K562 (cell line): ENCODE results near the gene RPL27. TPM values are rescaled to one million over a fixed set of nuclear protein-coding genes. Genes with fewer than 3 reads are reported as not detected.

Source experiments
- ATAC-seq: fragments of 200-7000 bp; cut with Tn5 transposase; 3 replicates; pipeline ENCODE4 v1.9.1; 2020; ENCODE audit warnings: moderate library complexity
- BruUV-seq: library from RNA; stranded (reverse); fragments of 400-500 nt; replicated peaks from 2 replicates; lab custom pipeline; 2021; lab: Mats Ljungman, UMichigan
- CTCF ChIA-PET: fragments of 300-600 bp; formaldehyde crosslinking; extraction: SDS; loops from one replicate; lab custom pipeline; 2021; ENCODE audit warnings: low intra/inter-chr PET ratio; lab: Yijun Ruan, JAX
- POLR2A ChIA-PET: fragments of 300-600, 350-650 bp; sonication (Branson Sonifier 250); formaldehyde crosslinking; extraction: SDS; loops from one replicate; lab custom pipeline; 2021; ENCODE audit warnings: antibody characterized with exemption, inconsistent platforms; lab: Yijun Ruan, JAX
- DNase-seq, 4 experiments: peaks; one replicate each; pipeline versions ENCODE4 v3.0.0 to v3.0.0-alpha.2; 2011 to 2018; ENCODE audit warnings: low spot score in 3 of 4, mixed read lengths in 3 of 4; ENCODE audit errors: extremely low read depth in 1 of 4
- FAIRE-seq: peaks from 2 replicates; lab custom pipeline; 2011; peaks lifted over from hg19 to GRCh38; lab: Jason Lieb, UNC
- H2AFZ ChIP-seq: 2 replicates; pipeline ENCODE4 v1.6.0; 2011; ENCODE audit warnings: low read depth, low read length, control low read depth, inconsistent platforms
- H3K27ac ChIP-seq: fragments of 200-600 bp; 3 replicates; pipeline ENCODE4 v1.8.0; 2011; ENCODE audit warnings: low read depth, mild to moderate bottlenecking, control low read depth, inconsistent platforms, low read length, moderate library complexity, mixed read lengths; ENCODE audit errors: extremely low read depth
- H3K27me3 ChIP-seq, 2 experiments: fragments of 300-600 bp in 1 of 2; 2 replicates in 1 of 2; 3 replicates in 1 of 2; pipeline versions ENCODE4 v1.6.0 to v1.8.0; 2011; ENCODE audit warnings: inconsistent platforms in 2 of 2, low read length in 2 of 2, mild to moderate bottlenecking in 1 of 2, mixed read lengths in 1 of 2, moderate library complexity in 1 of 2; ENCODE audit not compliant: control insufficient read depth in 2 of 2, insufficient read depth in 2 of 2
- H3K36me3 ChIP-seq: fragments of 300-600 bp; 3 replicates; pipeline ENCODE4 v1.8.0; 2011; ENCODE audit warnings: mild to moderate bottlenecking, low read length, inconsistent platforms; ENCODE audit not compliant: control insufficient read depth, insufficient read depth
- H3K4me1 ChIP-seq, 2 experiments: fragments of 200-600 bp in 1 of 2; replicated peaks in 1 of 2; 2 replicates in 1 of 2; 3 replicates in 1 of 2; pipeline versions ENCODE4 v1.5.1 to v1.8.0; 2011; ENCODE audit warnings: inconsistent platforms in 2 of 2, low read length in 2 of 2, mild to moderate bottlenecking in 1 of 2, mixed read lengths in 1 of 2, moderate library complexity in 1 of 2; ENCODE audit not compliant: control insufficient read depth in 2 of 2, insufficient read depth in 2 of 2
- H3K4me2 ChIP-seq: 2 replicates; pipeline ENCODE4 v1.6.1; 2011; ENCODE audit warnings: low read length, control low read depth, inconsistent platforms, mixed read lengths; ENCODE audit not compliant: insufficient read depth
- H3K4me3 ChIP-seq: fragments of 200-600 bp; sonication (generic), shearing (Covaris generic); 2 replicates; pipeline ENCODE4 v1.5.1; 2016; ENCODE audit warnings: control low read depth, inconsistent platforms
- H3K79me2 ChIP-seq: fragments of 200-600 bp; 3 replicates; pipeline ENCODE4 v1.8.0; 2011; ENCODE audit warnings: low read length, inconsistent platforms; ENCODE audit not compliant: control insufficient read depth, insufficient read depth
- H3K9ac ChIP-seq, 2 experiments: 2 replicates each; pipeline versions ENCODE4 v1.6.0 to v1.6.1; 2011; ENCODE audit warnings: low read depth in 2 of 2, low read length in 2 of 2, control low read depth in 1 of 2, inconsistent platforms in 1 of 2, mild to moderate bottlenecking in 1 of 2, mixed read lengths in 1 of 2; ENCODE audit not compliant: insufficient read depth in 1 of 2
- H3K9me1 ChIP-seq: one replicate; pipeline ENCODE4 v1.6.0; 2011; ENCODE audit warnings: inconsistent platforms, mild to moderate bottlenecking, low read length, moderate library complexity; ENCODE audit not compliant: control insufficient read depth, insufficient read depth
- H3K9me3 ChIP-seq: replicated peaks from 2 replicates; pipeline ENCODE4 v1.5.1; 2011; ENCODE audit warnings: low read depth, low read length, inconsistent platforms; ENCODE audit not compliant: control insufficient read depth, insufficient read depth
- H4K20me1 ChIP-seq: replicated peaks from 2 replicates; pipeline ENCODE4 v1.6.1; 2011; ENCODE audit warnings: low read length, inconsistent platforms, mixed read lengths; ENCODE audit not compliant: control insufficient read depth, insufficient read depth
- HCFC1 ChIP-seq: IDR thresholded peaks from 2 replicates; pipeline ENCODE4 v1.6.1; 2012; ENCODE audit warnings: low read depth, low read length, improper control_type of control experiment
- HNRNPUL1 ChIP-seq: fragments of 200-400 bp; formaldehyde crosslinking; IDR thresholded peaks from 2 replicates; pipeline ENCODE4 v1.6.1; 2017; ENCODE audit warnings: low read length
- KDM5B ChIP-seq: fragments of 200-600 bp; sonication (generic); IDR thresholded peaks from 2 replicates; pipeline ENCODE4 v1.6.1; 2012; ENCODE audit warnings: low read depth, mild to moderate bottlenecking, moderate library complexity, low read length, control low read depth, inconsistent platforms; ENCODE audit not compliant: insufficient replicate concordance
- MED1 ChIP-seq: sonication (generic); formaldehyde crosslinking; IDR thresholded peaks from 2 replicates; pipeline ENCODE4 v1.8.1; 2023; ENCODE audit warnings: missing genetic modification reagents, borderline replicate concordance
- POLR2B ChIP-seq: fragments of 450-650 bp; IDR thresholded peaks from 2 replicates; pipeline ENCODE4 v1.6.1; 2018; ENCODE audit warnings: low read depth; ENCODE audit not compliant: partially characterized antibody
- POLR2H ChIP-seq: IDR thresholded peaks from 2 replicates; pipeline ENCODE4 v1.6.1; 2016; ENCODE audit warnings: missing genetic modification characterization, low read depth, mild to moderate bottlenecking, control low read depth, missing compliant biosample characterization, moderate library complexity
- TFAM ChIP-seq: fragments of 250-450 bp; sonication (Bioruptor Pico); conservative IDR thresholded peaks from 2 replicates; pipeline ENCODE4 v1.5.0; 2021; ENCODE audit warnings: mild to moderate bottlenecking, moderate library complexity
- TRIM24 ChIP-seq, 2 experiments: fragments of 450-650 bp; IDR thresholded peaks; 2 replicates each; pipeline ENCODE4 v1.6.1; 2016
- ZC3H4 ChIP-seq: sonication (generic); formaldehyde crosslinking; IDR thresholded peaks from 2 replicates; pipeline ENCODE4 v1.9.0; 2021; ENCODE audit warnings: missing genetic modification reagents, borderline replicate concordance
- ZNF217 ChIP-seq: sonication (generic); formaldehyde crosslinking; IDR thresholded peaks from 2 replicates; pipeline ENCODE4 v1.8.0; 2022; ENCODE audit warnings: mild to moderate bottlenecking, missing genetic modification reagents
- ZNF449 ChIP-seq: fragments of 250-450 bp; sonication (Bioruptor Pico); IDR thresholded peaks from 2 replicates; pipeline ENCODE4 v1.8.0; 2022; ENCODE audit warnings: moderate library complexity, mild to moderate bottlenecking, inconsistent platforms
- WGBS: fragments of 100-300 bp; shearing (Covaris generic); methylation state at CpG from one replicate; pipeline ENCODE4 v1.1.6; 2016; ENCODE audit warnings: low coverage, mixed read lengths; ENCODE audit not compliant: insufficient coverage; ENCODE audit errors: missing lambda C conversion rate; 5-methylcytosine and 5-hydroxymethylcytosine counted together
- in situ Hi-C: fragments of 300-500 bp; cut with MboI; formaldehyde crosslinking; loops from 4 replicates; pipeline ENCODE4 v1.15.0; 2018; ENCODE audit warnings: inconsistent platforms, mixed read lengths
- intact Hi-C: fragments of 100-400 bp; cut with micrococcal nuclease; formaldehyde crosslinking; loops from 2 replicates; pipeline ENCODE4 v1.14.2; 2022
- polyA plus RNA-seq, 8 experiments: library from polyadenylated mRNA; depleted of rRNA in 4 of 8; stranded (reverse) in 5 of 8; unstranded in 3 of 8; fragments of >200 nt; fragmentation: Nextera tagmentation in 2 of 8; fragmentation: Illumina TruSeq in 1 of 8; extraction: Ambion mirVana in 2 of 8; extraction: Trizol in 1 of 8; gene quantifications; 2 replicates each; pipeline versions ENCODE4 v1.2.1 to v1.2.3, GENCODE V29; 2011 to 2014; ENCODE audit warnings: inconsistent platforms in 1 of 8, missing spikeins in 1 of 8
- total RNA-seq, 7 experiments: library from RNA; depleted of rRNA in 6 of 7; stranded (reverse); fragments of >200 nt in 6 of 7; fragmentation: Illumina TruSeq in 2 of 7; extraction: Trizol in 2 of 7; gene quantifications; 2 replicates each; pipeline versions ENCODE4 v1.2.1 to v1.2.3, GENCODE V29; 2011 to 2021; ENCODE audit warnings: low replicate concordance in 1 of 7
- TF ChIP-seq, protein P1 (sequence below), 2 experiments: fragments of 250-450 bp in 1 of 2; fragments of 450-650 bp in 1 of 2; sonication (Bioruptor Pico) in 1 of 2; IDR thresholded peaks; 2 replicates each; pipeline versions ENCODE4 v1.6.1 to v1.8.0; 2016 to 2021; ENCODE audit warnings: mild to moderate bottlenecking in 2 of 2, moderate library complexity in 2 of 2, missing compliant biosample characterization in 1 of 2, missing genetic modification characterization in 1 of 2
- TF ChIP-seq, protein P2 (sequence below): fragments of 450-650 bp; IDR thresholded peaks from 2 replicates; pipeline ENCODE4 v1.6.1; 2016
- TF ChIP-seq, protein P3 (sequence below): fragments of 250-450 bp; sonication (Bioruptor Pico); IDR thresholded peaks from 2 replicates; pipeline ENCODE4 v1.4.0; 2020; ENCODE audit warnings: mild to moderate bottlenecking, moderate library complexity

Gene RPL27
- total and polyA plus RNA-seq, 9 of the 15 experiments (the other 6 are each of a cell fraction or from before 2014, with no cell fraction given) = 1,539 to 6,155 (median 3,710) TPM

GRCh38 chr17:43027091-43028032 is 29.1 kb downstream of the RPL27 start:
- Histone ChIP-seq H3K9me1 (no peaks in the 10 kb centered on the region), H3K4me1 (peaks cover 3 to 43% of the 10 kb centered on the region in 2 experiments), H2AFZ (no peak overlapping the region), H3K36me3 (no peaks in the 10 kb centered on the region), H3K9me3 (no peaks in the 10 kb centered on the region), H3K9ac (peak overlapping the region in 1 of 2 experiments; percentile 4; a peak in 1 of 4 replicates), H3K4me3 (no peak overlapping the region), H3K27me3 (no peaks in the 10 kb centered on the region), H3K79me2 (no peaks in the 10 kb centered on the region), H4K20me1 (no peaks in the 10 kb centered on the region), H3K4me2 (no peak overlapping the region), H3K27ac (no peak overlapping the region)
- POLR2A ChIA-PET = interaction anchor here (0.7 to 1.3 kb wide), 3 partner anchors 10 to 144 kb away, joined by 3 to 4 read pairs (median 3); no protein-coding TSS in a partner anchor
- intact Hi-C loops = no loop called here
- 43% methylated on average over 6 of the region's 9 CpGs for WGBS
- FAIRE-seq (no peak), ATAC-seq (no peak), DNase-seq (no peak)
- no TSS peak for BruUV-seq
- in situ Hi-C loops = no loop called here
- CTCF ChIA-PET = no interaction called here
- TF ChIP-seq POLR2B (no peak), KDM5B (no peak), TFAM (CRISPR knock-in tag) (no peak), ZC3H4 (no peak), TRIM24 (IDR thresholded peaks at IDR 0.05) (no peak), MED1 (CRISPR knock-in tag) (no peak), POLR2H (tag) (no peak), HNRNPUL1 (no peak), ZNF449 (CRISPR knock-in tag) (no peak), ZNF217 (CRISPR knock-in tag) (no peak), HCFC1 (no peak)
- TF ChIP-seq, protein P1, sequence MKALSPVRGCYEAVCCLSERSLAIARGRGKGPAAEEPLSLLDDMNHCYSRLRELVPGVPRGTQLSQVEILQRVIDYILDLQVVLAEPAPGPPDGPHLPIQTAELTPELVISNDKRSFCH (CRISPR knock-in tag; IDR thresholded peaks at IDR 0.05) = no peak
- TF ChIP-seq, protein P1 (tag; IDR thresholded peaks at IDR 0.05) = no peak
- TF ChIP-seq, protein P2, sequence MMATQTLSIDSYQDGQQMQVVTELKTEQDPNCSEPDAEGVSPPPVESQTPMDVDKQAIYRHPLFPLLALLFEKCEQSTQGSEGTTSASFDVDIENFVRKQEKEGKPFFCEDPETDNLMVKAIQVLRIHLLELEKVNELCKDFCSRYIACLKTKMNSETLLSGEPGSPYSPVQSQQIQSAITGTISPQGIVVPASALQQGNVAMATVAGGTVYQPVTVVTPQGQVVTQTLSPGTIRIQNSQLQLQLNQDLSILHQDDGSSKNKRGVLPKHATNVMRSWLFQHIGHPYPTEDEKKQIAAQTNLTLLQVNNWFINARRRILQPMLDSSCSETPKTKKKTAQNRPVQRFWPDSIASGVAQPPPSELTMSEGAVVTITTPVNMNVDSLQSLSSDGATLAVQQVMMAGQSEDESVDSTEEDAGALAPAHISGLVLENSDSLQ = no peak
- TF ChIP-seq, protein P3, sequence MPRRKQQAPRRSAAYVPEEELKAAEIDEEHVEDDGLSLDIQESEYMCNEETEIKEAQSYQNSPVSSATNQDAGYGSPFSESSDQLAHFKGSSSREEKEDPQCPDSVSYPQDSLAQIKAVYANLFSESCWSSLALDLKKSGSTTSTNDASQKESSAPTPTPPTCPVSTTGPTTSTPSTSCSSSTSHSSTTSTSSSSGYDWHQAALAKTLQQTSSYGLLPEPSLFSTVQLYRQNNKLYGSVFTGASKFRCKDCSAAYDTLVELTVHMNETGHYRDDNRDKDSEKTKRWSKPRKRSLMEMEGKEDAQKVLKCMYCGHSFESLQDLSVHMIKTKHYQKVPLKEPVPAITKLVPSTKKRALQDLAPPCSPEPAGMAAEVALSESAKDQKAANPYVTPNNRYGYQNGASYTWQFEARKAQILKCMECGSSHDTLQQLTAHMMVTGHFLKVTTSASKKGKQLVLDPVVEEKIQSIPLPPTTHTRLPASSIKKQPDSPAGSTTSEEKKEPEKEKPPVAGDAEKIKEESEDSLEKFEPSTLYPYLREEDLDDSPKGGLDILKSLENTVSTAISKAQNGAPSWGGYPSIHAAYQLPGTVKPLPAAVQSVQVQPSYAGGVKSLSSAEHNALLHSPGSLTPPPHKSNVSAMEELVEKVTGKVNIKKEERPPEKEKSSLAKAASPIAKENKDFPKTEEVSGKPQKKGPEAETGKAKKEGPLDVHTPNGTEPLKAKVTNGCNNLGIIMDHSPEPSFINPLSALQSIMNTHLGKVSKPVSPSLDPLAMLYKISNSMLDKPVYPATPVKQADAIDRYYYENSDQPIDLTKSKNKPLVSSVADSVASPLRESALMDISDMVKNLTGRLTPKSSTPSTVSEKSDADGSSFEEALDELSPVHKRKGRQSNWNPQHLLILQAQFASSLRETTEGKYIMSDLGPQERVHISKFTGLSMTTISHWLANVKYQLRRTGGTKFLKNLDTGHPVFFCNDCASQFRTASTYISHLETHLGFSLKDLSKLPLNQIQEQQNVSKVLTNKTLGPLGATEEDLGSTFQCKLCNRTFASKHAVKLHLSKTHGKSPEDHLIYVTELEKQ (CRISPR knock-in tag) = no peak
